Central memory CD8-positive, alpha-beta T cell (primary cell): Measurements from ENCODE around the gene FAM107B.
"Not testable (repeated sequence)": the region's sequence is repeated elsewhere in the genome, so short reads cannot be mapped to it uniquely, and the experiment has no call there.

ENCODE experiments used
- ATAC-seq: fragments of 150-1000 bp; cut with Tn5 transposase; replicated peaks from 2 replicates; pipeline ENCODE4 v1.10.0; 2022; ENCODE audit warnings: mild to moderate bottlenecking, moderate FRiP score, moderate number of reproducible peaks; ENCODE audit not compliant: poor library complexity, severe bottlenecking; ENCODE audit errors: extremely low read depth
- DNase-seq, 2 donors: peaks; one replicate each; pipeline ENCODE4 v3.0.0; 2021; ENCODE audit warnings: low spot score in 2 of 2
- H3K27ac Mint-ChIP-seq: one replicate; pipeline ENCODE4 v1.8.0; 2022; ENCODE audit warnings: low read depth, mild to moderate bottlenecking, moderate library complexity, mixed read lengths
- H3K27me3 Mint-ChIP-seq: one replicate; pipeline ENCODE4 v1.8.0; 2022; ENCODE audit warnings: mixed read lengths
- H3K36me3 Mint-ChIP-seq: one replicate; pipeline ENCODE4 v1.8.0; 2022; ENCODE audit warnings: mild to moderate bottlenecking, moderate library complexity, mixed read lengths; ENCODE audit not compliant: insufficient read depth
- H3K4me1 Mint-ChIP-seq: one replicate; pipeline ENCODE4 v1.8.0; 2022; ENCODE audit warnings: mixed read lengths
- H3K4me3 Mint-ChIP-seq: one replicate; pipeline ENCODE4 v1.8.0; 2022; ENCODE audit warnings: mild to moderate bottlenecking, moderate library complexity, mixed read lengths
- H3K9me3 Mint-ChIP-seq: one replicate; pipeline ENCODE4 v1.8.0; 2022; ENCODE audit warnings: mixed read lengths

FAM107B gene

DNA sequence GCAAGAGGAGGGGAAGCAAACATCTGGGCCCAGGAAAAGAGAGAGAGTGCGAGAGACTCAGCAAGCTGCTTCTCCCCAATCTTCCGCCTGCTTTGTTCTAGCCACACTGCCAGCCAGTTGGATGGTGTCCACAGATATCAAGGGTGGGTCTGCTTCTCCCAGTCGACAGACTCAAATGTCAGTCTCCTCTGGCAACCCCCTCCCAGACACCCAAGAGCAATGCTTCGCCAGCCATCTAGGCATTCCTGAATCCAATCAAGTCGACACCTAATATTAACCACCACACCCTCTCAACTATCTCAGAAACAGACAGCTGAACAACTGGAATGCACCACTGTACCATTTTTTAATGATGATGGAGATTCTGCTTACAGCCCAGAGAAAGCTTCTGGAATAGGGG lies 57.1 kb downstream of the FAM107B start:
- Mint-ChIP-seq H3K36me3 (no peaks in the 10 kb centered on the region), H3K27ac (no peak overlapping the region), H3K9me3 (no peaks in the 10 kb centered on the region), H3K4me3 (no peak overlapping the region), H3K4me1 (peaks cover 10% of the 10 kb centered on the region), H3K27me3 (no peaks in the 10 kb centered on the region)
- ATAC-seq = no peak
- no peak for DNase-seq

DNA sequence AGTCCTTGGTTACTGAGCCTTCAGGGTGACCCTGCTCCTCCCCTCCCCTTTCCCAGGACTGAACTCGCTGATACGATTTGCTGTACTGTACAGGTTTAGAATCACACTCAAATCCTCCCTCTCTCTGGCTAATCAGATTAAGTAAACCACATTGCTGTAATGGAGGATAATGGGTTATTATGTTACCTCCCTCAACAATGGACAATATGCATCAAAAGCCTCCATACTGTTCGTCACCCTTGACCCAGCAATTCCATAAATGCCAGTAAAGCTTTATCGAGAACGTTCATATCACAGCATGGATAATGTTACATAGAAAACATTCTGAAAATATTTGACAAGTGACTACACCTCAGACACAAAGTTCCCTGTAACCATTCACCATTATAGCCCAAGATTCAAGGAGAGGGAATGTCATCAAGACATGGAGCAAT lies 61.7 kb downstream of the FAM107B start:
- Mint-ChIP-seq H3K4me1 (peaks cover 4% of the 10 kb centered on the region), H3K9me3 (no peaks in the 10 kb centered on the region), H3K4me3 (no peak overlapping the region), H3K27ac (no peak overlapping the region), H3K36me3 (peaks cover 1% of the 10 kb centered on the region), H3K27me3 (no peaks in the 10 kb centered on the region)
- DNase-seq = no peak
- ATAC-seq = no peak

DNA sequence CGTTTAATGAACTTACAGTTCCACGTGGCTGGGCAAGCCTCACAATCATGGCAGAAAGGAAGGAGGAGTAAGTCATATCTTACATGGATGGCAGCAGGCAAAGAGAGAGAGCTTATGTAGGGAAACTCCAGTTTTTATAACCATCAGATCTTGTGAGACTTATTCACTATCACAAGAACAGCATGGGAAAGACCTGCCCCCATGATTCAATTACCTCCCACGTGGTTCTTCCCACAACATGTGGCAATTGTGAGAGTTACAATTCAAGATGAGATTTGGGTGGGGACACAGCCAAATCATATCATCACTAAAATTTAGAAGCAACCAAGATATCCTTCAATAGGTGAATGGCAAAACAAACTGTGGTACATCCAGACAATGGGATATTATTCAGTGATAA lies 65.4 kb downstream of the FAM107B start:
- not testable (repeated sequence) for H3K27ac Mint-ChIP-seq, H3K36me3 Mint-ChIP-seq, H3K4me1 Mint-ChIP-seq, ATAC-seq, H3K9me3 Mint-ChIP-seq, H3K27me3 Mint-ChIP-seq, DNase-seq, H3K4me3 Mint-ChIP-seq

DNA sequence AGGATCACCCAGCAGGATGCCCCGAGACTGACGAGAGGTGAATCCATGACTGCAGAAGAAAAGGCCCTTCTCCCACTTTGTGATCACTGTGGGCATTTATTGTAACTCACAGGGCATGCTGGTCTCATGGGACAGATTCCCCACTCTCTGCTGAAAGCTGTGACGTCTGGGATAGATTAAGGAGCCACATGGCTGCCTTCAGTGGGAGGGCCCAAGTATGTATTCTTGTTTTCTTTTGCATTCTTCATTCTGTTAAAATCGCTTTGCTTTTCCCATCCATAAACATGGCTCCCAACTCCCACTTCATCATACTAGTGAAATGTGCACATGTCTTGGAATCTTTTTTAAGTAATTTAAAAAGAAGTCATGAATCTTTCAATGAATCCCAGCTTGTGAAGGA lies 67.2 kb downstream of the FAM107B start:
- Mint-ChIP-seq H3K4me3 (no peak overlapping the region), H3K27me3 (no peaks in the 10 kb centered on the region), H3K36me3 (peaks cover 1% of the 10 kb centered on the region), H3K9me3 (no peaks in the 10 kb centered on the region), H3K27ac (no peak overlapping the region), H3K4me1 (no peaks in the 10 kb centered on the region)
- DNase-seq (no peak), ATAC-seq (no peak)

DNA sequence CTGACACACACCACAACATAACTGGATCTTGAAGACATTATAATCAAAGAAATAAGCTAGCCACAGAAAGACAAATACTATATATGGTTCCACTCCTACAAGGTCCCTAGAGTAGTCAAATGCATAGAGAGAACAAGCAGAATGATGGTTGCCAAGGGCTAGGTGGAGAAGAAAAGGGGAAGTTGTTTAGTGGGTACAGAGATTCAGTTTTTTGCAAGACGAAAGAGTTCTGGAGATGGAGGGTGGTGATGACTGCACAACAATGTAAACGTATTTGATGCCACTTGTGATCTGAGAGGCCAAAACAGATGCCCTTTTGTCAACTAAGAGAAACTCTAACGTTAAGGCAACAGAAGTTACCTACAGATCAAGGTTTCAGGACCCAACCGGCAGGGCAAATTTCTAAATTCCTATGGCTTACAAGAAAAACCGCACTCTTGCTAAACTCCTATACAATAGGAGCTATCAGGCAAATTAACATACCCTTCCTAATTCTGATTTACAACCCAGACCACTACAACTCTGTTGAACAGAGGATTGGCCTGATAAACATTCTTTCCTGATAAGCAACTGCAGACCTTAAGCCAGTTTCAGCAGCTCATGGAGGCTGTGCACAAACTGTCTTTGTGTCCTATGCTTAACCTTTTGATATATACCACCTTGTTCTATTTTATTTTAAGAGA lies 69.0 kb downstream of the FAM107B start:
- H3K36me3 Mint-ChIP-seq = peaks cover 1% of the 10 kb centered on the region
- no peaks in the 10 kb centered on the region for H3K27me3 Mint-ChIP-seq
- no peaks in the 10 kb centered on the region for H3K9me3 Mint-ChIP-seq
- no peak overlapping the region for H3K4me3 Mint-ChIP-seq
- no peak overlapping the region for H3K27ac Mint-ChIP-seq
- ATAC-seq (no peak), DNase-seq (no peak)
- no peaks in the 10 kb centered on the region for H3K4me1 Mint-ChIP-seq

DNA sequence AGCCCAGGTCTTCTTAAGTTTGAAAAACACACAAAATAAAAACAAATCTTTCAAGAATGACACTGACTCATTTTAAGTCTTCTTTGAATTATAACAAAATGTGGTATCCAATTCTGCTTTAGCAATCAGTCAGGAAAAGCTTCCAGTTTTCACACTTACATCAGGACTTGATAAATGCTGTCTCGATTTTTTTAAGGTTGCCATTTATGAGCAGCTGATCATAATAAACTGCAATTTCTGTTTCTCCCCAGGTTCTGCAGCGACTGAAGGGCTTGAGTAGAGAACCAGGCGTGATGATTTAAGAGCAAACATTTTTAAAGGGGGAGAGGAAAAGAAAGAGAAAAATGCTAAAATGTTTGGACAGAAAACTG lies 71.1 kb downstream of the FAM107B start:
- H3K4me1 Mint-ChIP-seq = no peaks in the 10 kb centered on the region
- no peak for ATAC-seq
- H3K9me3 Mint-ChIP-seq = no peaks in the 10 kb centered on the region
- no peak overlapping the region for H3K4me3 Mint-ChIP-seq
- H3K36me3 Mint-ChIP-seq = no peaks in the 10 kb centered on the region
- no peak for DNase-seq
- H3K27me3 Mint-ChIP-seq = no peaks in the 10 kb centered on the region
- H3K27ac Mint-ChIP-seq = no peak overlapping the region

DNA sequence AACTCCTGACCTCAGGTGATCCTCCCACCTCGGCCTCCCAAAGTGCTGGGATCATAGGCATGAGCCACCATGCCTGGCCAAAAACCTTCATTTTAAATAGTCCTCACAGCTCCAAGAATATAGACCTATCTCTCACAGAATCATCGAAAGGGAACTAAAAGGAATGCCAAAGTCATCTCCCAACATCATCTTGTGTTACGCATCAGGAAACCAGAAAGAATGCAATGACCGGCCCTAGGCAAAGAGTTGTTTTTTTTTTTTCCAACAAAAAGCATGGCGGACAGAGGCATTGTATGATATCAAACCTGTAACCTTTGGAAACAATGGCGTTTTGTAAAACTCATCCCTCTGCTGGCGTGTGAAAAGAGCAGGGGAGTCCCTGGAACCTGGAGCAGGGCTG lies 73.2 kb downstream of the FAM107B start:
- no peaks in the 10 kb centered on the region for H3K36me3 Mint-ChIP-seq
- ATAC-seq = no peak

DNA sequence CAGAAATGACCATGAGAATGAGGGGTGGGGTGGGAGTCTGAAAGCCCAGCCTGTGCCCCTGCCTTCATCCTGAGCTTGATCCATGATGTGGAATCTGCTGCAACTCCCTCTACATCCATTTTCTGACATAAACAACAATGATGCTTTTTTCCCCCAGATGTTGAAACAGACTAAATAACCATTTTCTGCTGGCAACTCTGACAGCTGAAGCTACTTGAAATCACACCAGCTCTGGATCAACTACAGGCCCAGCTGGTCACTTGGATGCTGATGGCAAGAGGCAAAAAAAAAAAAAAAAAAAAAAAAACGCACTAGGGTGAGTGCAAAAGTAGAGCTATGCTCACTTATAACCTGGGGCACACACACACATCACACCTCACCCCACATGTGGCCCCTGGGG lies 74.2 kb downstream of the FAM107B start:
- Mint-ChIP-seq H3K27ac (no peak overlapping the region), H3K4me1 (no peaks in the 10 kb centered on the region), H3K9me3 (no peaks in the 10 kb centered on the region), H3K4me3 (no peak overlapping the region), H3K27me3 (no peaks in the 10 kb centered on the region), H3K36me3 (no peaks in the 10 kb centered on the region)
- ATAC-seq (no peak), DNase-seq (no peak)

More for the DNA sequence above, 73.2 kb downstream of the FAM107B start:
- Mint-ChIP-seq H3K27me3 (no peaks in the 10 kb centered on the region), H3K9me3 (no peaks in the 10 kb centered on the region), H3K4me3 (no peak overlapping the region), H3K27ac (no peak overlapping the region), H3K4me1 (no peaks in the 10 kb centered on the region)
- no peak for DNase-seq

DNA sequence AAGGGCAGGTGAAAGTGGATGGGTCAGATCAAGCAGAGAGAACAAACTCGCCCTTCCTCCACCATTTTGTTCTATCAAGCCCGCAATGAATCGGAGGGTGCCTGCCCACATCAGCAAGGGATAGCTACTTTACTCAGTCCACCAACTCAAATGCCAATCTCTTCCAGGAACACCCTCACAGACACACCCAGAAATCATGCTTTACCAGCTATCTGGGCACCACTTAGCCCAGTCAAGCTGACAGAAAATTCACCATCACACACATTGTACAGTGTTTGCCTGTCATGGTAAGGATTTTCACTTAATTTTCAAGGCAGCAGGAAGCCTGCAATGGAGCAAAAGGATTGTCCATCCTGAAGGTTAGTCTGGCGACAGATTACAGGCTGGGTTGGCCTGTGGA lies 75.2 kb downstream of the FAM107B start:
- no peaks in the 10 kb centered on the region for H3K9me3 Mint-ChIP-seq
- no peak for ATAC-seq
- DNase-seq = no peak
- no peaks in the 10 kb centered on the region for H3K36me3 Mint-ChIP-seq
- H3K4me3 Mint-ChIP-seq = no peak overlapping the region
- no peak overlapping the region for H3K27ac Mint-ChIP-seq
- no peaks in the 10 kb centered on the region for H3K4me1 Mint-ChIP-seq
- H3K27me3 Mint-ChIP-seq = no peaks in the 10 kb centered on the region

DNA sequence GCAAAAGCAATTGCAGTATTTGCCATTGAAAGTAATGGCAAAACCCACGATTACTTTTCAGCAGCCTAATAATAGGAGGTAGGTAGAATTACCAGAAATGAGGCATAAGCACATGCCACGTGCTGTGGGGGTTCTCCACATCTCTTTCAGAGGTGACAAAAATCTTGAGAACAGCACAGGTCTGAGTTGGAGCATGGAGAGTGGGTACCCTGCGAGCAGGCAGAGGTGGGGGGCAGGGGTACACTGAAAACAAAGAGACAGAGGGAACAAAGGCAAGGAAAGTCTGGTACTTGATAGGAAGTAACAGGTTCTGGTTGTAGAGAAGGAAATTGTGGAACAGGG lies 75.9 kb downstream of the FAM107B start:
- DNase-seq (no peak), ATAC-seq (no peak)
- H3K4me3 Mint-ChIP-seq = no peak overlapping the region
- no peak overlapping the region for H3K27ac Mint-ChIP-seq
- H3K9me3 Mint-ChIP-seq = no peaks in the 10 kb centered on the region
- no peaks in the 10 kb centered on the region for H3K36me3 Mint-ChIP-seq
- no peaks in the 10 kb centered on the region for H3K27me3 Mint-ChIP-seq
- no peaks in the 10 kb centered on the region for H3K4me1 Mint-ChIP-seq

DNA sequence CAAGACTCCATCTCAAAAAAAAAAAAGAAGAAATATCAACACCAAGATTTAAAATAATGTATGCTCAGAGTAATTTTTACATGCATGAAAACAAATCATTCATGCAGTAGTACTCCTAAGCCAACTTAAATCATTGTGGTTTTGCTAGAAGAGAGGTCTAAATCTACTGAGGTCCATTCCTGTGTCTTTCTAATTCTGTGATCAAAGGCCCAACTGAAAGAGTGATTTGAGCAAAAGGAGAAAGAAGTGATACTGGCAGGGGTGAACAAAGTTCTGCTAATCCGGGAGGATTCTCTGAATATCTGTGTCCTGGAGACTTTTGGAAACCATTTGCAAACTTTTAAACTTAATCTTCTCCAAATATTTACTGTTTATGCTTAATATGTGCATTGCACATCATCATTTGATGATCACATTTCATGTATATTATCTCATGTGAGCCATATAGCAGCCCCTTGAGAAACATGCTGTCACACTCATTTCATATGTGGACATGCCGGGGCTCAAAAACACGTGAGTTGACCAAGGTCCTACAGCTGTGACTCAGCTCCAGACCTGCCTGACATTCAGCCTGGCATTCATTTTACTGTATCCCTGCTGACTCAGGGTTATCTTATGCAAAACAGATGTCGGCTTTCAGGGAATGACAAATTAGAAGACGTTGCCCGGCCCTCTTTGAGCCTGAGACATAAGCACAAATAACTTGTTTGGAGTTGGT lies 76.4 kb downstream of the FAM107B start:
- no peak for ATAC-seq
- H3K9me3 Mint-ChIP-seq = no peaks in the 10 kb centered on the region
- no peak overlapping the region for H3K27ac Mint-ChIP-seq
- DNase-seq = no peak
- no peak overlapping the region for H3K4me3 Mint-ChIP-seq
- H3K4me1 Mint-ChIP-seq = no peaks in the 10 kb centered on the region
- no peaks in the 10 kb centered on the region for H3K27me3 Mint-ChIP-seq
- no peaks in the 10 kb centered on the region for H3K36me3 Mint-ChIP-seq

DNA sequence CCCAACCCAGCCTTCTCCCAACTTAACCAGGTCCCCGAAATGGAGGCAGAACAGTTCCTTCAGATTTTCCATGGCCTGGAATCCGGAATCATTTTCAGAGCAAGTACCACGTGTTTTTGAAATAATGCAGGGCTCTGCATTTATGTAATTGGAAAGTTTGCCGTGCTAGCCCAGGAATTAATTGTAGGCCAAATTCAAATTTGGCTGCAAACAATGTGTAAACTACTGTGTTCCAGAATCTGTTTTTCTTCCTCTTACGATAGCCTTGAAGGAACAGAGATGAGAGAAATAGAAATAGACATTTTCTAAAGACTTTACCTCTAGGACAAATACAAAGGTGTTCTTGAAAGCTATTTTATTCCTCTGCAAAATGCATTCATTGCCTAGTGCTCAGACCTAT lies 77.4 kb downstream of the FAM107B start:
- no peaks in the 10 kb centered on the region for H3K36me3 Mint-ChIP-seq
- no peaks in the 10 kb centered on the region for H3K9me3 Mint-ChIP-seq
- ATAC-seq (no peak), DNase-seq (no peak)
- peaks cover 4% of the 10 kb centered on the region for H3K4me1 Mint-ChIP-seq
- H3K4me3 Mint-ChIP-seq = no peak overlapping the region
- no peaks in the 10 kb centered on the region for H3K27me3 Mint-ChIP-seq
- H3K27ac Mint-ChIP-seq = no peak overlapping the region

DNA sequence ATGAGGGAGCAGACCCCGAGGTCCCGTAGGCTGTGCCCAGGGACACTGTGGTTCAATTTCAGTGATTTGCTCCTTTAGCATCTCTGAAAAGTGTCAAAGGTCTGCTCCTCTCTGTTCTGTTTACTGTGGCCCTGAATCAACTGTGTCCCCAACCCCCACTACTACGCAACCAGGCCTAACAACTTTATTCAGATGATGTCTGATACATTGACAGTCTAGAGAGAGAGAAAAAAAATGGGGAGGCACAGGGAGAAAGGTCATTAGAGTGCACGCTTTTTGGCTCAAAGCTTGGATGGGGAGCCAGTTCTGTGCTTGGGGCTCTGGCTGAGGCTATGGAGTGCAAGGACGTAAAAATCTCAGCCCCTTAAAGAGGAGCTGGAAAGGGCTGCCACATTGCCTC lies 77.9 kb downstream of the FAM107B start:
- Mint-ChIP-seq H3K4me3 (no peak overlapping the region), H3K9me3 (no peaks in the 10 kb centered on the region), H3K27ac (no peak overlapping the region), H3K36me3 (no peaks in the 10 kb centered on the region), H3K4me1 (peaks cover 9% of the 10 kb centered on the region), H3K27me3 (no peaks in the 10 kb centered on the region)
- no peak for DNase-seq
- ATAC-seq = no peak
